MM.1S (cell line): ENCODE data around the gene EIPR1.

Source experiments
- DNase-seq: peaks from one replicate; pipeline ENCODE4 v3.0.0-alpha.2; 2015
- H2AFZ ChIP-seq: fragments of 300-600 bp; sonication (generic); 2 replicates; pipeline ENCODE4 v1.6.0; 2016; ENCODE audit warnings: antibody characterized with exemption, low read length
- H3F3A ChIP-seq: fragments of 300-600 bp; sonication (generic); 2 replicates; pipeline ENCODE4 v1.6.1; 2016; ENCODE audit warnings: mild to moderate bottlenecking, antibody characterized with exemption, low read length, moderate library complexity, mixed read lengths; ENCODE audit not compliant: insufficient read depth
- H3K27ac ChIP-seq: fragments of 300-600 bp; sonication (generic); 2 replicates; pipeline ENCODE4 v1.5.1; 2016; ENCODE audit warnings: mild to moderate bottlenecking, low read length
- H3K27me3 ChIP-seq: fragments of 300-600 bp; sonication (generic); replicated peaks from 2 replicates; pipeline ENCODE4 v1.6.0; 2016; ENCODE audit warnings: low read length; ENCODE audit not compliant: insufficient read depth
- H3K36me3 ChIP-seq: fragments of 300-600 bp; sonication (generic); replicated peaks from 2 replicates; pipeline ENCODE4 v1.6.1; 2016; ENCODE audit warnings: mild to moderate bottlenecking, low read length, mixed read lengths; ENCODE audit not compliant: insufficient read depth
- H3K4me1 ChIP-seq: fragments of 300-600 bp; sonication (generic); 2 replicates; pipeline ENCODE4 v1.6.1; 2016; ENCODE audit warnings: low read length, mixed read lengths
- H3K4me2 ChIP-seq: fragments of 300-600 bp; sonication (generic); 2 replicates; pipeline ENCODE4 v1.6.0; 2016; ENCODE audit warnings: low read depth, low read length
- H3K4me3 ChIP-seq: fragments of 300-600 bp; sonication (generic); 2 replicates; pipeline ENCODE4 v1.5.1; 2016; ENCODE audit warnings: low read length, mixed read lengths
- H3K79me2 ChIP-seq: fragments of 300-600 bp; sonication (generic); 2 replicates; pipeline ENCODE4 v1.6.1; 2016; ENCODE audit warnings: mixed run types, low read length, mixed read lengths
- H3K9ac ChIP-seq: fragments of 300-600 bp; sonication (generic); 2 replicates; pipeline ENCODE4 v1.6.1; 2016; ENCODE audit warnings: low read length, mixed read lengths
- H3K9me2 ChIP-seq: fragments of 300-600 bp; sonication (generic); replicated peaks from 2 replicates; pipeline ENCODE4 v1.6.1; 2016; ENCODE audit warnings: mild to moderate bottlenecking, low read length, mixed read lengths; ENCODE audit not compliant: insufficient read depth
- H3K9me3 ChIP-seq: fragments of 300-600 bp; sonication (generic); replicated peaks from 2 replicates; pipeline ENCODE4 v1.6.1; 2016; ENCODE audit warnings: mild to moderate bottlenecking, low read length, mixed read lengths; ENCODE audit not compliant: insufficient read depth
- H4K20me1 ChIP-seq: fragments of 300-600 bp; sonication (generic); 2 replicates; pipeline ENCODE4 v1.6.1; 2016; ENCODE audit warnings: mild to moderate bottlenecking, low read length, moderate library complexity, mixed read lengths; ENCODE audit not compliant: insufficient read depth
- CTCF ChIP-seq: fragments of 300-600 bp; sonication (generic); IDR thresholded peaks from 2 replicates; pipeline ENCODE4 v1.5.1; 2016; ENCODE audit warnings: antibody characterized with exemption, low read length, mixed read lengths
- EZH2 ChIP-seq: fragments of 300-600 bp; sonication (generic); optimal IDR thresholded peaks from 2 replicates; pipeline ENCODE3; 2017; ENCODE audit warnings: low read depth, mild to moderate bottlenecking, antibody characterized with exemption, low read length, mixed read lengths
- EZH2phosphoT487 ChIP-seq: fragments of 300-600 bp; sonication (generic); IDR thresholded peaks from 2 replicates; pipeline ENCODE4 v1.6.1; 2018; ENCODE audit warnings: antibody characterized with exemption, low read length

Gene EIPR1

DNA sequence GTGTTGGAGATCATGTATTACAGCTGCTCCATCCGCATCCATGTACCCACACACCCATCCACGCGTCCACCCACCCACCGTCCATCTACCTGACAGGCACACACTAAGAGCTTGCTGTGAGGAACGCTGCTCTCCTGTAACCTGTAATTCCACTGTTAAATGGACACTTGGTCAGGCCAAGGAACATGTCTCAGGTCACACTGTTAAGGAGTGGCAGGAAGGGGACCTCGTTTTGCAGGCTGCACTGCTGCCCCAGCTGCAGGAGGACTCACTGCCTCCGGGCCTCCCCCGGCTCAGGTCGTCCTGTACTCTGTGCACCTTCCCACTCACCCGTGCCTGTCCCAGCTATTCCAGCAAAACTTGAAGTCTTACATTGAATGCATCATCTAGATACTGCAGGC is 170.5 kb downstream of the EIPR1 start:
- DNase-seq = no peak
- Histone ChIP-seq H3K4me2 (no peak overlapping the region), H4K20me1 (no peaks in the 10 kb centered on the region), H3K9ac (no peak overlapping the region), H3K36me3 (no peaks in the 10 kb centered on the region), H3K9me2 (no peaks in the 10 kb centered on the region), H3K79me2 (no peaks in the 10 kb centered on the region), H3K4me3 (no peak overlapping the region), H3K4me1 (no peaks in the 10 kb centered on the region), H3K27ac (no peak overlapping the region), H3K27me3 (no peaks in the 10 kb centered on the region), H3F3A (no peaks in the 10 kb centered on the region), H3K9me3 (no peaks in the 10 kb centered on the region), H2AFZ (no peak overlapping the region)
- TF ChIP-seq EZH2 (no peak), EZH2phosphoT487 (no peak), CTCF (no peak)

GRCh38 chr2:3205845-3206244 is 171.8 kb downstream of the EIPR1 start:
- H3K4me1 ChIP-seq = no peaks in the 10 kb centered on the region
- no peak overlapping the region for H3K27ac ChIP-seq
- H4K20me1 ChIP-seq = no peaks in the 10 kb centered on the region
- H3K27me3 ChIP-seq = no peaks in the 10 kb centered on the region
- H3K79me2 ChIP-seq = no peaks in the 10 kb centered on the region
- no peak overlapping the region for H2AFZ ChIP-seq
- H3K4me3 ChIP-seq = no peak overlapping the region
- no peaks in the 10 kb centered on the region for H3F3A ChIP-seq
- no peaks in the 10 kb centered on the region for H3K9me2 ChIP-seq
- no peak for DNase-seq
- H3K9me3 ChIP-seq = no peaks in the 10 kb centered on the region
- TF ChIP-seq CTCF (no peak), EZH2 (no peak), EZH2phosphoT487 (no peak)
- H3K36me3 ChIP-seq = no peaks in the 10 kb centered on the region
- no peak overlapping the region for H3K4me2 ChIP-seq
- no peak overlapping the region for H3K9ac ChIP-seq

- Histone ChIP-seq H3K4me1 (no peaks in the 10 kb centered on the region), H3K27ac (no peak overlapping the region), H3K79me2 (no peaks in the 10 kb centered on the region), H3K9ac (no peak overlapping the region), H3K27me3 (no peaks in the 10 kb centered on the region), H3K36me3 (no peaks in the 10 kb centered on the region), H2AFZ (no peak overlapping the region), H3F3A (no peaks in the 10 kb centered on the region), H4K20me1 (no peaks in the 10 kb centered on the region), H3K4me2 (no peak overlapping the region), H3K9me2 (no peaks in the 10 kb centered on the region), H3K9me3 (no peaks in the 10 kb centered on the region), H3K4me3 (no peak overlapping the region)
- no peak for DNase-seq
- TF ChIP-seq EZH2 (no peak), EZH2phosphoT487 (no peak), CTCF (no peak)
Measured at GRCh38 chr2:3204031-3204821, 173.4 kb downstream of the EIPR1 start.
